Measurements from ENCODE around the gene CYP2E1. TPM values are rescaled to one million over a fixed set of nuclear protein-coding genes. Genes with fewer than 3 reads are reported as not detected.

The CYP2E1 gene
- total RNA-seq, 1 donor: 1.8 TPM

GRCh38 chr10:133528296-133528844 lies 1.2 kb downstream of the CYP2E1 start:
- Histone ChIP-seq H3K4me1 (ENCODE audit: insufficient read depth, low read length) (peaks cover 3% of the 10 kb centered on the region), H3K27me3 (ENCODE audit: insufficient read depth, low read length) (peaks cover 51% of the 10 kb centered on the region), H3K27ac (ENCODE audit: low read depth, low read length) (no peak overlapping the region), H4K20me1 (ENCODE audit: insufficient read depth, low read length) (no peaks in the 10 kb centered on the region), H3K9me3 (ENCODE audit: low read depth, low read length) (no peaks in the 10 kb centered on the region), H3K36me3 (ENCODE audit: insufficient read depth, low read length) (no peaks in the 10 kb centered on the region), H3K4me2 (ENCODE audit: insufficient read depth, low read length) (peak overlapping the region; percentile 43), H2AFZ (ENCODE audit: low read length) (no peak overlapping the region), H3K4me3 (ENCODE audit: insufficient read depth, low read length) (no peak overlapping the region), H3K79me2 (ENCODE audit: insufficient read depth, low read length) (no peaks in the 10 kb centered on the region)
- TF ChIP-seq CTCF (IDR thresholded peaks at IDR 0.05; ENCODE audit: extremely low read depth, low read depth, low read length): no peak
- DNase-seq (ENCODE audit: insufficient read length, low spot score, missing footprints): peak; percentile 71

- H3K9me3 ChIP-seq (ENCODE audit: low read depth, low read length): no peaks in the 10 kb centered on the region
- peak overlapping the region; percentile 26 for H2AFZ ChIP-seq (ENCODE audit: low read length)
- H3K27me3 ChIP-seq (ENCODE audit: insufficient read depth, low read length): peaks cover 47% of the 10 kb centered on the region
- H3K4me2 ChIP-seq (ENCODE audit: insufficient read depth, low read length): peak overlapping the region; percentile 25
- no peak overlapping the region for H3K27ac ChIP-seq (ENCODE audit: low read depth, low read length)
- peak; percentile 85 for DNase-seq (ENCODE audit: insufficient read length, low spot score, missing footprints)
- H3K79me2 ChIP-seq (ENCODE audit: insufficient read depth, low read length): no peaks in the 10 kb centered on the region
- H4K20me1 ChIP-seq (ENCODE audit: insufficient read depth, low read length): no peaks in the 10 kb centered on the region
- TF ChIP-seq CTCF (IDR thresholded peaks at IDR 0.05; ENCODE audit: extremely low read depth, low read depth, low read length): no peak
- H3K4me1 ChIP-seq (ENCODE audit: insufficient read depth, low read length): peaks cover 3% of the 10 kb centered on the region
- H3K36me3 ChIP-seq (ENCODE audit: insufficient read depth, low read length): no peaks in the 10 kb centered on the region
- peak overlapping the region; percentile 43 for H3K4me3 ChIP-seq (ENCODE audit: insufficient read depth, low read length)
Measured at GRCh38 chr10:133528845-133529575, 1.8 kb downstream of the CYP2E1 start.

GRCh38 chr10:133529576-133529946 lies 2.4 kb downstream of the CYP2E1 start:
- Histone ChIP-seq H3K4me3 (ENCODE audit: insufficient read depth, low read length) (peak overlapping the region; percentile 43), H3K4me2 (ENCODE audit: insufficient read depth, low read length) (peak overlapping the region; percentile 25), H2AFZ (ENCODE audit: low read length) (no peak overlapping the region), H3K4me1 (ENCODE audit: insufficient read depth, low read length) (peaks cover 3% of the 10 kb centered on the region), H3K27ac (ENCODE audit: low read depth, low read length) (no peak overlapping the region), H3K27me3 (ENCODE audit: insufficient read depth, low read length) (peaks cover 47% of the 10 kb centered on the region), H3K36me3 (ENCODE audit: insufficient read depth, low read length) (no peaks in the 10 kb centered on the region), H4K20me1 (ENCODE audit: insufficient read depth, low read length) (no peaks in the 10 kb centered on the region), H3K9me3 (ENCODE audit: low read depth, low read length) (no peaks in the 10 kb centered on the region), H3K79me2 (ENCODE audit: insufficient read depth, low read length) (no peaks in the 10 kb centered on the region)
- TF ChIP-seq CTCF (IDR thresholded peaks at IDR 0.05; ENCODE audit: extremely low read depth, low read depth, low read length): no peak
- DNase-seq (ENCODE audit: insufficient read length, low spot score, missing footprints): peak; percentile 39

DNA sequence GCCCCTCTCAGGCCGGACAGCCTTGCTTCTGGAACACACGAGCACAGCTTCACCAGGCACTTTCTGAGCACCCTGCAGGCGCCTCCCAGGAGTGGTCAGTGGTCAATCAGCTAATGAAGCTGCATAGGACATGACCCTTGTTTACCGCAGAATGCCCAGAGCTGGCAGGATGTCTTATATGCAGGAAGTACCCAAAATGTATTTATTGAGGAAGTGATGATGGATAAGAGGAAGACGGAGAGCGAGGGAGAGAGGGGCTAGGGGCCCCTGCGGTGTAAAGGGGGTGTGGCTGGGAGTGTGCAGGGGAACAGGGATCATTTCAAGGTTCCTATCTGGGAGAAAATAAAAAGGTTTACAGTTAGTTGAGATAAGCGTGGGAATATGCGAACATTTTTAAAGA lies 3.3 kb downstream of the CYP2E1 start:
- peaks cover 3% of the 10 kb centered on the region for H3K4me1 ChIP-seq (ENCODE audit: insufficient read depth, low read length)

More for the DNA sequence above, 3.3 kb downstream of the CYP2E1 start:
- H4K20me1 ChIP-seq (ENCODE audit: insufficient read depth, low read length): no peaks in the 10 kb centered on the region
- no peaks in the 10 kb centered on the region for H3K79me2 ChIP-seq (ENCODE audit: insufficient read depth, low read length)
- no peak overlapping the region for H3K4me2 ChIP-seq (ENCODE audit: insufficient read depth, low read length)
- peaks cover 44% of the 10 kb centered on the region for H3K27me3 ChIP-seq (ENCODE audit: insufficient read depth, low read length)
- DNase-seq (ENCODE audit: insufficient read length, low spot score, missing footprints): no peak
- no peak for TF ChIP-seq CTCF (IDR thresholded peaks at IDR 0.05; ENCODE audit: extremely low read depth, low read depth, low read length)
- no peaks in the 10 kb centered on the region for H3K36me3 ChIP-seq (ENCODE audit: insufficient read depth, low read length)
- no peaks in the 10 kb centered on the region for H3K9me3 ChIP-seq (ENCODE audit: low read depth, low read length)
- H3K27ac ChIP-seq (ENCODE audit: low read depth, low read length): no peak overlapping the region
- H2AFZ ChIP-seq (ENCODE audit: low read length): no peak overlapping the region
- no peak overlapping the region for H3K4me3 ChIP-seq (ENCODE audit: insufficient read depth, low read length)
